NCI-H128 (cell line): ENCODE data around the gene CD72.
"Not testable (repeated sequence)": the region's sequence is repeated elsewhere in the genome, so short reads cannot be mapped to it uniquely, and the experiment has no call there.

Experiments
- DNase-seq: peaks from one replicate; lab custom pipeline; 2025; ENCODE audit not compliant: unreplicated experiment; lab: John Stamatoyannopoulos, UW

CD72 gene

DNA sequence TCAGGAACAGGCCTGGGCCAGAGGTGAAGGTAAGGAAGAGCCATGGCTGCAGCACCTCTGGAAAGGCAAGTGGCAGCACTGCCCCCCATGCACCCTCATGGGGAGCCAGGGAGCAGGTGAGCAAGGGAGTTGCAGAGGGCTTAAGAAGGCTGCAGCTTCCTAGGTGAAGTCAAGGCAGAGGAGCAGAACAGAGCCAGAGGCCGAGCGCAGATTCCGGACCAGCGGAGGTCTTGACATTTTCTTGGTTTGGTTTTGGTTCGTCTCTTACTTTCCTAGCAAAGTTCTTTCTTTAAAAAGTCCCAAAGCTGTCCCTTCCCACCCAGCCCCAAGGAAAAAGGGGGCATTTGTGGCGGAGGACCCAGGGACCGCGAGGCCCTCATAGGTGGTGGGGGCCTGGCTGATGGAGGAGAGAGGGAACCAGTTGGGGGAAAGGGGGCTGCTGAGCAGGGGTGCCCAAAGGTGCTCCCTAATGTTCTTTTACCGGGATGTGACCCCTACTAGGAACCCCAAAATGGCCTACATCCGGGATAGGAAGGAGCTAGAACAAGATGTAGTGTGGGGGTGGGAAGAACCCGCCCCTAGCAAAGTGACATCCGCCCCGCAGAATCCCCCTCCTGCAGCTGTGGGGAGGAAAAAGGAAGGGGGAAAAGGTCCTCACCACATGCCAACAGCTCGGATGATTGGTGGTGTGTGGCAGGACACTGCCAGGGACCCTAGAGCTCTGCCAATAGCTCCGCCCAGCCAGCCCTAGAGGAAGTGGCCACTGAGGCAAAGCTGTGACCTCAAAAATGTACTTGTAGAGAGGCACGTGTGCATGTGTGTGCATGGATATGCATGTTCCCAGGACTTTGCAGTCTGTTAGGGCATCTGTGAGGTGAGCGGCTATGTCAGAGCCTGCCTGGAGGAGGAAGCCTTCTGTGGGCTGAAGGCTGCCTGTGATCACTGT is 914 bp upstream of the CD72 start:
- no peak for DNase-seq

DNA sequence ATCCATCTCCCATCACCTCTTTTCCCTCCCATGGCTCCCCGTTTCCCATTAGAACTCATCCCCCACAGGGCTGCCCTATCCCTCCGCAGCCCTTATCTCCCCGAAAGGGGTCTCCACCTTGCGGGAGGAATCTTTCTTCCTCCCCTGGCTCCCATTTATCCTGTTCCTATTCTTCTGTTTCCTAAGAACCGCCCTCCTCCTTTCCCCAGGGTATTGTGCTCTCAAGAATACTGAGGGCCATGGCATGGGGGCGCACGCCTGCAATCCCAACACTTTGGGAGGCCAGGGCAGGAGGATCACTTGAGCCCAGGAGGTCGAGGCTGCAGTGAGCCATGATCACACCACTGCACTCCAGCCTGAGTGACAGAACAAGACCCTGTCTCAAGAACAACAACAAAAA is 665 bp downstream of the CD72 start:
- DNase-seq: no peak

DNA sequence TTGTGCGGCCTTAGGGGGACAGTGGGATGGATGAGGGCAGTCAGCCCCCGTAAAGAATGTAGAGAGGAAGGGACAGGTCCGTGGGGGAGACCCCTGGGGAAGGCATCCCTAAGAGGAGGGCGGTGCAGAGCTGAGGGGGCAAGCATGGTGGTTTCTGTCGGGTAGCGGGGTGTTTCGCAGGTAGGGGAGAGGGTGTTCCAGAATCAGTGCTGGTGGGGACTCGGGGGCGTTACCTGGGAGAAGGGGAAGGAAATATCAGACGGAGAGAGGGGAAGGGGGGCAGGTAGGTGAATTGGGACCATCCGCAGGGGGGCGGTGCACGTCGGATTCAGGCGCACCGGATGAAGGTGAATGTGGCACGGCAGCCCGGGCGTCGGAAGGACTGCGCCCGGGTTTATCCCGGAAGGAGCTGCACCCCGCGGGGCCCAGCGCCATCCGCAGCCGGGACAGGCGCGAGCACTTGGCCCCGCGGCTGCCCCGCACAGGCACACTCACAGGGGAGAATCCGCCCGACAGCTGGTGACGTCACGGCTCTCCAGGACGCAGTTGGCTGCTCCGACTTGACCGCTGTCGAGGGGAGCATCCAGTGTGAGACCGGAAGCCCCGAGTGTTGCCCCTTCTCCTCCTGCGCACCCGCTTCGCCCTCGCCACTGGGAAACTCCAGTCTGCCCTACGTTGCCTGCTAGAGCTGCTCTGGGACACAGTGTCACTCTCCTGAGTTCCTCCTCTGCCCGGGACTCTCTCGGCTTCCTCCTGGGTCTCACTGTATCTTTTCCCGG is 1.3 kb downstream of the CD72 start:
- DNase-seq: no peak

DNA sequence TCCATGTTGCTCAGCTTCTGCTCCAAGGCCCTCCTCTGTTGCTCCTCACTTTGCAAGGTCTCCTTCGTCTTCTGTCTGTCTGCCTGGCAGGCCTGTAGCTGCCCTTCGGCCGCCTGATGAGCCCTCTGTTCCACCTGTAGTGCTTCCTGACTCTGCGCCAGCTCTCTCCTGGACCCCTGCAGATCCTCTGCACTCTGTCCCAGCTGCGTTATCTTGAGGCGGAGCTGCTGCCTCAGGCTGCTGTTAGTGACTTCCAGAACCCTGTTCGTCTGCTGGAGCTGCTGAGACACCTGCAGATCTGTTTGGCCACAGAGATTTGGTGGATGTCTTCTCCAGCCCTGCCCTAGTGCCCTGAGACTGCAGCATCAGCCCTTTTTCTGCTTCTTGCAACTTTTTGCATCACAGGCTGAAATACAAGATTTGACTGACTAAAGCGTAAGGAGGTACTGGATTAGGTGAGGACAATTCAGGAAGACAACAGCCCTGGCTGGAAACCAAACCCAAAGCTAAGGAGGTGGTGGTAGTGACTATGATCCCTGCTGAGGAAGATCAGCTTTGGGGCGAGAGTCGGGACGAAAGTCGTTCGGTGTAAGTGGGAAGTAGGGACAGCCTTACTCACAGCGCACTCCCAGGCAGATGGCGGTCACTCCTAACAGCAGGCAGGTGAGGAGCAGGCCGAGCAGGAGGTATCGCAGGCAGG is 2.1 kb downstream of the CD72 start:
- no peak for DNase-seq

DNA sequence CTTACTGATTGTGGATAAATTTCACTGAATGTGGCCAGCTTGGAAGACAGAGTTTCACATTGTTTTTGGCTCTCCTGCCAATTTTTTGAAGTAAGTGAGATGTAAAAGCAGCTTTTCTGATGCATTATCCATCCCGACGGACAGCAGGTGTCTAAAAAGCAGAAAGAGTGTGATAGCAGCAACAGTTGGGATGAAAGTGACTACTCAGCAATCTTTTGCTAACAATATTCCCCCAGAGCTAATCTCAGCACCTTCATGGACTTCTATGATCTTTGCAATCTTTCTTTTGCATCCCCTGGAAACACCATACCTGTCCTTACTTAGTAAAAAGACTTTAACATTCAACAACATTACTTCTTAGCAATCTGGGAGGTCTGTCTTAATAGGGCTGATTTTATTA is 5.4 kb downstream of the CD72 start:
- no peak for DNase-seq

DNA sequence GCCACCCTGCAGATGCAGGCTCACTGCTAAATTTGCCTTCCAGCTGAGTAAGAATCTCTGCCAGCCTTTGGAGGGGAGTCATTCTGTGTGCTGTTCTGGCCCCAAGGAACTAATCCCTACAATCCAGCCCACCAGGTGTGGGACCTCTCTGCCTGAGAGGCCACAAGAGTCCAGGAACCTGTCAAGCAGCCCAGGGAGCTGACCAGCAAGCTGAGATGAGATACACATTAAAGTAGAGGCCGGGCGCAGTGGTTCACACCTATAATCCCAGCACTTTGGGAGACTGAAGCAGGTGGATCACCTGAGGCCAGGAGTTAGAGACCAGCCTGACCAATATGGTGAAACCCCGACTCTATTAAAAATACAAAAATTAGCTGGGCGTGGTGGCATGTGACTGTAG is 6.1 kb downstream of the CD72 start:
- not testable (repeated sequence) for DNase-seq

DNA sequence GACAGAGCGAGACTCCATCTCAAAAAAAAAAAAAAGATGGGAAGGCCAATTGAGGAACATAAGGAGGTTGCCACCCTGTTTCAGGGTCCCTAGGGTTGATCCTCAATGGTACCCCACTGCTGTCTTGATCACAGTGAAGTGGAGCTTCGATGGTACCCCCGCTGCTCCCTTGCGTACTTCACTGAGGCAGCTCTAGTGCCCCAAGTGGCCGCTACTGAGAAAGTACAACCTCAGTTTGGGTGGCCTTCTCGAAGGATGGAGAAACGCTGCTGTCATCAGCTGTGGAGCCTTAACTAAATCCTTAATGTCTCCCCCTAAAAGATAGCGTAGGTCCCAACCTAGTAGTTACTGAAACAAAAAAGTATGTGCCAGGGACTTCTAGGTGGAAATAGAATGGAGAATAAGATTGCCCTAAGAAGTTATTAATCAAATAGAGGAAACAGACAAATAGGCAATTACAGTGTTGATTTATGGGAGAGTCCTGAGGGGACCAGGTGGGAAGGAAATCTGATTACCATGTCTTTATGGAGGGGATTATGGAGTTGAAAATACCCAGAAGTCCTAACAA is 6.9 kb downstream of the CD72 start:
- DNase-seq: no peak

DNA sequence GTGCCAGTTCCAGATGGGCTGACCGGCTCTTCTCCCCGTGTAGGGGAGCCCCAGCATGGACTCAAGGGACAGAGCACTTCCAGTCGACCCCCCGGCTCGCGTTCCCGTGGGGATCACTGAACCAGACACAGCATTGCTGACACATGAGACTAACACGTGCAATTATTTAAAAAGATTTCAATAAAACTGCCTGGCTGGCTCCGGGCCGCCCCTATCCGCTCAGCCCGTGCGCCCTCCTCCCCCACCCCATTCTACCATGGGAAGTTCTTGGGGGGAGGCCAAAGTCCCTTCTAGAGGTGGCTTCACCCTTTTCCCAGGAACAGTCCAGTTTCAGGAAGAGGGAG is 8.4 kb downstream of the CD72 start:
- DNase-seq: no peak

DNA sequence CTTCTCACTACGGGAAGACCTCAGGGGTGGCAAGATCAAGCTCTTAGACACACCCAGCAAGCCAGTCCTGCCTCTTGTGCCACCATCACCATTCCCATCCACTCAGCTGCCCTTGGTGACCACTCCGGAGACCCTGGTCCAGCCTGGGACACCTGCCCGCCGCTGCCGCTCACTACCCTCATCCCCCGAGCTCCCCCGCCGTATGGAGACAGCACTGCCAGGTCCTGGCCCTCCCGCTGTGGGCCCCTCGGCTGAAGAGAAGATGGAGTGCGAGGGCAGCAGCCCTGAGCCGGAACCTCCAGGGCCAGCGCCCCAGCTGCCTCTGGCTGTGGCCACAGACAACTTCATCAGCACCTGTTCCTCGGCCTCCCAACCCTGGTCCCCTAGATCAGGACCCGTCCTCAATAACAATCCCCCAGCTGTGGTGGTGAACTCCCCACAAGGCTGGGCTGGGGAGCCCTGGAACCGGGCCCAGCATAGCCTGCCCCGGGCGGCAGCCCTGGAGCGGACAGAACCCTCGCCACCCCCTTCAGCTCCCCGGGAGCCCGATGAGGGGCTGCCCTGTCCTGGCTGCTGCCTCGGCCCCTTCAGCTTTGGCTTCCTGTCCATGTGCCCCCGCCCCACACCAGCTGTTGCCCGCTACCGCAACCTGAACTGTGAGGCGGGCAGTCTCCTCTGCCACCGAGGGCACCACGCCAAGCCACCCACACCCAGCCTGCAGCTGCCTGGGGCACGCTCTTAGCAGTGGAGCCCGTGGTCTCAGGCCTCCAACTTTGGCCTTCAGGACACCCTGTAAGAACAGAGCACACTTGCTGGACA is 9.0 kb downstream of the CD72 start:
- DNase-seq: no peak

DNA sequence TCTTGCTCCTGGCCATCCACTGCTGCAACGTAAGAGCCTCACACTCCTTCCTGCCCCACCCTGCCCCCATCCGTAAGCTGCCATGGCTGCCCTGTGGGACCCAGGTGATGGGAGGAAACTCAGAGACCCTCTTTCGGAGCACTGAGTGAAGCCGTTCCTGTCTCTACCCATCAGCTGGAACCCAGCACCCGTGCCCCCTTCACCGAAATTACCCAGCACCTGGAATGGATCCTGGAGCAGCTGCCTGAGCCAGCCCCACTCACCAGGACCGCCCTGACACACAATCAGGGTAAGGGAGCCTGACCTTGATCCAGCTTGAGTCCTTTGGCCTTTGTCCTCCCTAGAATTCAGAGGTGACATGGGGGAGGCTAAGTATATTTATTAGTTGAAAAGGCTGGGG is 10.0 kb downstream of the CD72 start:
- DNase-seq: no peak

DNA sequence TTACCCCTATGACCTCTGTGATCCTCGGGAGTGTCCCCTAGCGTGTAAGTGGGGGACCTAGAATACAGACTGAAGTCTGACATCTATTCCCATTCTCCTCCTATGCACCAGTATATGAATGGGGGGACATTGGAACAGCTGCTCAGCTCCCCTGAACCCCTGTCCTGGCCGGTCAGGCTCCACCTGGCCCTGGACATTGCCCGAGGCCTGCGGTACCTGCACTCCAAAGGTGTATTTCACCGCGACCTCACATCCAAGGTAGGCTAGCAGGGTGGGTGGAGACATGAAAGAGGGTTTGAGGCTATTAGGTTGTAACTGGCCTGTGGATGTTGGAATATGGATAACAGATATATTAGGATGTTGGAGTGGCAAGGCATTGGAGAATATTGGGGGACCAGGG is 11.5 kb downstream of the CD72 start:
- no peak for DNase-seq

DNA sequence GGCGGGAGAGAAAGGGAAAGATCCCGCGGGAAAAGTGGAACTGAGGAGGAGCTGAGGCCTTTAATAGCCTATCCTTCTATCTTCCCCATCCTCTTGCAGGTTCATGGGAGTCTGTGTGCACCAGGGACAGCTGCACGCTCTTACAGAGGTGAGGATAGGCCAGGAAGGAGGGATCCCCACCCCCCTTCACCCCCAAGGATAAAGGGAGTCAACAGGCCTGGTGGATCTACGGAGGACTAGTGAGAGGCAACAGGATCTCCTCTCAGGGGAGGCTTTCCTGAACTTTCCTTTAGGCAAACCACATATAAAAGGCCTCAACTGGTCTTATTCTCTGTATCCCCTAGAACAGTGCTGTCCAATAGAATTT is 12.1 kb downstream of the CD72 start:
- no peak for DNase-seq

DNA sequence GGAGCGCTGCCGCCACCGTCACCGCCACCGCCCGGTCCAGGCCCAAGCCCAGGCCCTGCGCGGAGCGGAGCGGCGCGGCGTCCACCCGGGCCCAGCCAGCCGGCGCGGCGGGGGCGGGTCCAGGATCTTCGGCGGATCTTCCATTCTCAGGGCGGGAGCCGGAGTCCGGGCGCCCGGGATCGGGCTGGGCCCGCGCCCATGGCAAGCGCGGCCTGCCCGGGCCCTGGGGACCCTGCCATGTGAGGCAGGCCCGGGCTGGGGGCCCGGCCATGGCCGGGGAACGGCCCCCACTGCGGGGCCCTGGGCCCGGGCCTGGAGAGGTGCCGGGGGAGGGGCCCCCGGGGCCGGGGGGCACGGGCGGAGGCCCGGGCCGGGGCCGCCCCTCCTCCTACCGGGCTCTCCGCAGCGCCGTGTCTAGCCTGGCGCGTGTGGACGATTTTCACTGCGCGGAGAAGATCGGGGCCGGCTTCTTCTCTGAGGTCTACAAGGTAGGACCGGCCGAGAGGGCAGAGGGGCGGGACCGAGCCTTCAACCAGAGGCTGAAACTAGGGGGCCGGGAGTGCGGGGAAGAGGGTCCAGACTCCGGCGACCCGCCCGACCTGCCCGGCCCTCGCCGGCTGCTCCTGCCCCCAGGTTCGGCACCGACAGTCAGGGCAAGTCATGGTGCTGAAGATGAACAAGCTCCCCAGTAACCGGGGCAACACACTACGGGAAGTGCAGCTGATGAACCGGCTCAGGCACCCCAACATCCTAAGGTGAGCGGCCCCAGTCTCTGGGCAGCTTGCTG is 12.7 kb downstream of the CD72 start:
- no peak for DNase-seq

DNA sequence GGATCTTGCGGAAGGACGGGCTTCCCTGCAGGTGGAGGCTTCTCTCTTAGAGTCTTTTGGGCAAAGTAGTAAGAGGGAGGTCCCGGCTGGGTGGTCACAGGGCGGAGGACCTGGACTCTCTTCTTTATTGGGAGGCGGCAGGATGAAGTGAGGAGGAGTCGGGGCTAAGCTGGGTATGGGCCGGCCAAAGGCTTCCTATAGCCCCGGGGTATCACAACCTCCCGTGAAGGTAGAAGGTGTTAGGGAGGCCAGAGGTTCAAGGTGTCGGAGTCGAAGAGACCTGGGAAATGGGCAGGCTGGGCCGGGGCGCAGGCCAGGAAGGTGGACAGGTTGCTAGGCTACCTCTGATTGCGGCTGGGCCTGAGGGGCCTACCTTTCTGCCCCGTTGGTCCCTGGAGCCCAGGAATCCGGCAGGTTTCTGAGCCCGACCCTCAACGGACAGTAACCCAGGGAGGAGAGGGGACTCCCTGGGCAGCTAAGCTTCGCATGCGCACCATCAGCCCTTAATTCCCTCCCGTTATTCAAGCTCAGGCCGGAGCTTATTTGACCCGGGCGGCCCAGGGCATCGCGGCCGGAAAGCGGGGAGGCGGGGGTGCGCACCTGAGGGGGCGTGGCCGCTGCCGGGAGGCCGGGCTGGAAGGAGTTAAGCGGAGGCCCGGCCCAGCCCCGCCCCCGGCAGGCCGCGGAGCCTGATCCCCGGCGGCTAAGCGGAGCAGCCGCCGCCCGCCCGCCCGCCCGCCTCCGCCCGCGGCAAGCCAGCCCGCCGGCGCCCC is 13.4 kb downstream of the CD72 start, which contains the start of gene TESK1:
TESK1 (plus strand) TSS at position 685 of the 773 bp plus-strand sequence. CDS start 358 bp downstream, outside the sequence.
- DNase-seq: peak; percentile 42

DNA sequence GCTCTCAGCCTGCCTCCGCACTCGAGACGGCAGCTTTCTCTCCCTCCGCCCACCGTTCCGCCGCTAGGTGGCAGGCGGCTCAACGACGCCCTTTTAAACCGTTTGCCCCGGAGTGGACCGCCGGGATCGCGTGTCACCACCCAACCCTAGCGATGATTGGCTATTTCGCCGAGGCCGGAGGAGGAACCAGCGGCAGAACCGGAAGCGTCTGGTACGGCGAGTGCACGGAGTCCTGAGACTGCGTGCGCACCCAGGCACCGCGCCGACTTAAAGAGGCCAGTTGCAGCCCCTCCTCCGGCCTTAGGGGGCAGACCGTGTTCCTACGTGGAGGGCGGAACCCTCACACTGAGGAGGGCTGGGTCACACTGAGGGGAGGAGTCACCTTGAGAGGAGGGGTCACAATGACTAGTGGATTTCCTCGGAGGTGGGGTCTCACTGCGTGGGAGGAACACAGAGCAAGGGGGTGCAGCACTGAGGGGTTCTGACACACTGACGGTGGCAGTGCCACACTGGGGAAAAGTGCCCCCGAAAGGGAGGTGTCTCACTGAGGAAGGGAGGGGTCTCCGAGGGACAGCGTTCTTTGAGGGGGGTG is 14.1 kb downstream of the CD72 start:
- DNase-seq: peak; percentile 99

DNA sequence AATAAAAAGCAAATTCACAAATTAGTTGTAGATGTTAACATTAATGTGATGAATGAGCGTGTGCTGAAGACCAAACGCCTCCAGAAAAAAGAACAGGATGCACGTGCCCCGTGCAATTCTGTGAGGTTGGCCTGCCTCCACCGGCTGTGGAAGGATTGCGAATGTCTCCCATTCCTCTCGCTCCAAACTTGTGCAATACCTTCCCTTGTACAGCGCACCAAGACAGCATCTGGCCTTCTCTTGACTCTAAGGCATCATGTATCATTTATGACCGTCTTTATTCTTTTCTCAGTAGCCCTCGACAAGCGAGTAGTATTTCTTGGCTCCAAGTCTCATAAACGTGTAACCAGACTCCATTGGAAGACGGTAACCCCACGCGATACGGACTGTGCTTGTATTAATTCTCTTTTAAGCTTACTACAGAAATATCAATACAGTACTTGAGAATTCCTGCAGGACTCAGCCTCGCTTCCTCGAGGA is 14.7 kb downstream of the CD72 start:
- DNase-seq: no peak

DNA sequence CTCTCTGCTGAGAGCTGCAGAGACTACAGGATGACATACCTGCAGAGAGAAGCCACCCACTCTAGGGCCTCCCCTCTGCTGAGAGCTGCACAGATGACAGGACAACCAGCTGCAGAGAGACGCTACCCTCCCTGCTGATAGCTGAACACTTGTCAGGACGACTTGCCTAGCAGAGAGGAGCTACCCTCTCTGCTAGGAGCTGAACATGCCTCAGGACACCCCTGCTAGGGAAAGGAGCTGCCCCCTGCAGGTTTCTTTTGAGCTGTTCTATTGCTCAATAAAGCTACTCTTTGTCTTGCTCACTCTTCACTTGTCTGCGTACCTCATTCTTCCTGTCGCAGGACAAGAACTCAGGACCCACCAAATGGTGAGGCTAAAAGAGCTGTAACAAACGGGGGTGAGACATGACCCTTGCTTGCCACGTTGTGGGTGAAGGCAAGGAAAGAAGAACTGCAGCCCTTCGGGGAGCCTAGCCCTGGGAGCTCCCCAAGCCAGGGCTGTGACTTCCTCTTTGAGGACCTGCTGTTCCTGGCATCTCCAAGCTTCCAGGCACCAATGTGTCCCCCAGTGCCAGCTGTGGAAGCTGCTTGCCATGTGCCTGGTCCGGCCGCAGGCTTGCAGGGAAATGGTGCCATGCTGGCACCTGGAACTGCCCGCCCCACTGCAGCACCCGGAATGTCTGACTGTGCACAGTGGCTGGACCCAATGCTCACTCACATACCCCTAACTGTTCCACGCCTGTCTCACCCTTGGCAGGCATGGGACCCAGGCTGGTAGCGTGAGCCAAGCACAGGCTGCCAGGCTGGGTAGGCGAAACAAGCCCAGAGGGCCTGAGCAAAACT is 18.2 kb downstream of the CD72 start:
- no peak for DNase-seq
